Upper lobe of right lung (tissue), 1 donor: ENCODE results near the gene FCN2. TPM values are rescaled to one million over a fixed set of nuclear protein-coding genes. Genes with fewer than 3 reads are reported as not detected.
A peak's percentile ranks its signal among the peaks of the same experiment; 100 is the strongest.

ENCODE experiments used
- ATAC-seq: fragments of 200-7000 bp; cut with Tn5 transposase; one replicate; pipeline ENCODE4 v1.9.1; 2020; ENCODE audit warnings: mild to moderate bottlenecking, moderate library complexity
- DNase-seq: peaks from one replicate; pipeline ENCODE4 v3.0.0-alpha.2; 2020
- H3K27ac ChIP-seq: fragments of 200-600 bp; one replicate; pipeline ENCODE4 v1.8.0; 2022
- H3K27me3 ChIP-seq: fragments of 200-600 bp; one replicate; pipeline ENCODE4 v1.8.0; 2022; ENCODE audit warnings: mild to moderate bottlenecking
- H3K36me3 ChIP-seq: fragments of 200-600 bp; one replicate; pipeline ENCODE4 v1.8.0; 2022
- H3K4me1 ChIP-seq: fragments of 200-600 bp; one replicate; pipeline ENCODE4 v1.8.0; 2022
- H3K4me3 ChIP-seq: fragments of 200-600 bp; one replicate; pipeline ENCODE4 v1.8.0; 2022; ENCODE audit warnings: mild to moderate bottlenecking
- H3K9me3 ChIP-seq: fragments of 200-600 bp; one replicate; pipeline ENCODE4 v1.8.0; 2022
- CTCF ChIP-seq: fragments of 200-600 bp; IDR thresholded peaks from one replicate; pipeline ENCODE4 v1.8.0; 2022; ENCODE audit warnings: antibody characterized with exemption
- intact Hi-C: fragments of 100-400 bp; cut with DNase I; formaldehyde crosslinking; loops from one replicate; pipeline ENCODE4 v1.11.0; 2022
- total RNA-seq: library from RNA; stranded (reverse); fragmentation: NEBNext Ultra II Directional; extraction: Animal tissue kit (Norgen Biotek cat#: 25700); gene quantifications from one replicate; pipeline ENCODE4 v1.2.1, GENCODE V29; 2021
- donor health status: DM: no; HTN: yes; CAD: no; lungs with severe emphysema.

The FCN2 gene
- total RNA-seq, 1 donor from 2014 or later, result not detected

GRCh38 chr9:134861595-134862334, 18.8 kb upstream of the FCN2 start:
- no peaks in the 10 kb centered on the region for H3K36me3 ChIP-seq
- peak; percentile 46 for DNase-seq
- TF ChIP-seq CTCF, result no peak
- no peak overlapping the region for H3K4me3 ChIP-seq
- no peak for ATAC-seq
- no peak overlapping the region for H3K27ac ChIP-seq
- no peaks in the 10 kb centered on the region for H3K27me3 ChIP-seq
- H3K9me3 ChIP-seq, result no peaks in the 10 kb centered on the region
- H3K4me1 ChIP-seq, result no peaks in the 10 kb centered on the region
- intact Hi-C loops, result no loop called here

GRCh38 chr9:134863306-134863902, 17.2 kb upstream of the FCN2 start:
- Histone ChIP-seq H3K4me1 (no peaks in the 10 kb centered on the region), H3K36me3 (no peaks in the 10 kb centered on the region), H3K9me3 (no peaks in the 10 kb centered on the region), H3K4me3 (no peak overlapping the region), H3K27ac (no peak overlapping the region), H3K27me3 (no peaks in the 10 kb centered on the region)
- DNase-seq (peak; percentile 48), ATAC-seq (no peak)
- no peak for TF ChIP-seq CTCF
- intact Hi-C loops, result no loop called here

GRCh38 chr9:134863941-134864820, 16.4 kb upstream of the FCN2 start:
- H3K36me3 ChIP-seq, result no peaks in the 10 kb centered on the region
- H3K4me1 ChIP-seq, result no peaks in the 10 kb centered on the region
- no peak for TF ChIP-seq CTCF
- DNase-seq (peak; percentile 58), ATAC-seq (peak; percentile 65)
- intact Hi-C loops, result no loop called here
- no peak overlapping the region for H3K27ac ChIP-seq
- no peaks in the 10 kb centered on the region for H3K9me3 ChIP-seq
- H3K4me3 ChIP-seq, result no peak overlapping the region
- no peaks in the 10 kb centered on the region for H3K27me3 ChIP-seq

GRCh38 chr9:134864821-134865190, 15.8 kb upstream of the FCN2 start:
- no peak overlapping the region for H3K4me3 ChIP-seq
- DNase-seq, result no peak
- no peaks in the 10 kb centered on the region for H3K27me3 ChIP-seq
- no peak for TF ChIP-seq CTCF
- no peaks in the 10 kb centered on the region for H3K4me1 ChIP-seq
- H3K36me3 ChIP-seq, result no peaks in the 10 kb centered on the region
- intact Hi-C loops, result no loop called here
- ATAC-seq, result no peak
- H3K27ac ChIP-seq, result no peak overlapping the region
- no peaks in the 10 kb centered on the region for H3K9me3 ChIP-seq

GRCh38 chr9:134867917-134868750, 12.5 kb upstream of the FCN2 start:
- Histone ChIP-seq H3K36me3 (no peaks in the 10 kb centered on the region), H3K27ac (no peak overlapping the region), H3K4me1 (peaks cover 6% of the 10 kb centered on the region), H3K9me3 (no peaks in the 10 kb centered on the region), H3K4me3 (no peak overlapping the region), H3K27me3 (no peaks in the 10 kb centered on the region)
- intact Hi-C loops, result no loop called here
- no peak for TF ChIP-seq CTCF
- no peak for ATAC-seq
- DNase-seq, result peak; percentile 53
